ENCODE measurements around the gene C1QA.

The C1QA gene

DNA sequence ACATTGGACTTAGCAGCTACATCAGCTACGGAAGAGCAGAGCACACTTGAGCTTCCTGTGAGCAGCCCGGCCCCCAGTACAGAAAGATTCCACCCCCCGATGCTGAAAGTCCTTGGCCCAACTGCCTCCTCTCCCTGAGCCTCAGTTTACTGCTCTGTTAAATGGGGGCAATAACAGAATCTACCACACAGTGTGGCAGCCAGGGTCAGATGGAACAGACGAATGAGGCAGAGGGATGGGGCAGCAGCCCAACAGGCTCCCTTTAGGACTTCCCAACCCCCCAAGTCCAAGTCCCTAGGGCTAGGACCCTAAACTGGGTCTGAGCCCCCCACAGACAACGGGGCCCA, 22.9 kb upstream of the C1QA start:
- no peak for DNase-seq

DNA sequence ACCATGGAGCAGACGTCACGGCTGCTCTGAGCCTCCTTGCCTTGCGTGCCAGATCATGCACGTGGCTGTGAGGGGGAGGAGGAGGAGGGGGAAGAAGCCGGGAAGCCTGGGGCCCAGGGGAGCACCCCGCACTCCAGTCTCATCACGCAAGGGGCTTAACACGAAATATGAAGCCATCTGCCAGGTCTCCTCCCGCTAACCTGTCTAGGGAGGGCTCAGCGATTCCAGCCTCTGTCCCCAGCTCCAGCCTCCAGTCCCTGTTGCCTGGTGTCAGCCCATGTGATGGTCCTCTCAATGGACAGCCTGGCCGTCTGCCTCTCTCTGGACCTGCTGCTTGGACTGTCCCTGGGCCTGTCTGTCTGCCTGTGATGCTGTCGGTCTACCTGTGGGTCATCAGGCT, 22.5 kb upstream of the C1QA start:
- DNase-seq: no peak

DNA sequence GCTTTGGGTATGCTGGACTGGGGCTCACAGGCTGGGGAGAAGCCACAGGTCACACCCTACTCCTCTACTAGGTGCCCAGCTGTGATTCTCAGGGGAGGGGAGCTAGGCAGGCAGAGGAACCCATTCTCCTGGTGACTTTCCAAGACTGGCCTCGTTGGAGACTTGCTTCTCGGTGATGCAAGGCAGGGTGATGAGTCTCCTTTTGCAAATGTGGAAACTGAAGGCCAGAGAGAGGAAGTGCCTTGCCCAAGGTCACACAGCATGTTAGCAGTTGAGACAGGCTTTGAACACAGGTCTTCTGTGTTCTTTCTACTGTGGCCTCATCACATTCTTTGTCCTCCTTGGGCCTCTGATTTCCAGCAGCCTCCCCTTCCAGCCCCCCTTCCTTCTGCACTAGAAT, 20.5 kb upstream of the C1QA start:
- DNase-seq: no peak

DNA sequence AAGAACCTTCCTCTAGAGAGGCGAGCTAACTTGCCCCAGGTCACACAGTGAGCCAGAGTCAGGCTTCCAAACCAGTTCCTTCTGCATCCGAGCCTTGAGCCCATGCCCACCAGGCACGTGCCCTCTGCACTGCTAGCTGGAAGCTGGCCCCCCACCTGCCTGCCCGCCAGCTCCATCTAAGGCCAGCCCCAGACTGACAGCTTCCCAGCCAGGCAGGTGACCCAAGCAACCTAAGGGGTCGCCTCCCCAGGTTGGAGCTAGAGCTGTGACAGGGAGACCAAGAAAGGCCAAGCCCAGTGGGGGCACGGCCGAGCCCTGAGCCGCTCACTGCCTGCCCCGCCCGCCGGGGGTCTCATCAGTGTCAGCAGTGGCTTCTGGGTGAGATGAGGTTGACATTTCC, 19.9 kb upstream of the C1QA start:
- no peak for DNase-seq

DNA sequence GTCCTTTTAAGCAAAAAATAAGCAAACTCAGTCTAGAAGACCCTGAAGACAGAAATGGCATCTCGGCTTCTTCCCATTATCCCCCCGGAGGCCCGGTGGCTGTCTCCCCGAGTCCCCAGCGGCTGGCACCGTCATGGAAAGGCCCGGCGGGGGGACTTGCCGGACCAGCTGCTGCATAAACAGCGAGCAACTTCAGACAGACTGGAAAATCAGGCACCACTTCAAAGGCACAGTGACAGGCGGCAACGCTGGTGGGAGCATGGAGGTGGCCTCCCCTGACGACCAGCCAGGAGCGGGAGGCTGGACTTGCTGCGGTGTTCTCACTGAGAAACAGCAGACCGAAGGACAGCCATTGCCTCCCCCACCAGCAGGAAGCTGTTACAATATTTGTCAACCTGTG, 18.4 kb upstream of the C1QA start:
- DNase-seq: no peak

DNA sequence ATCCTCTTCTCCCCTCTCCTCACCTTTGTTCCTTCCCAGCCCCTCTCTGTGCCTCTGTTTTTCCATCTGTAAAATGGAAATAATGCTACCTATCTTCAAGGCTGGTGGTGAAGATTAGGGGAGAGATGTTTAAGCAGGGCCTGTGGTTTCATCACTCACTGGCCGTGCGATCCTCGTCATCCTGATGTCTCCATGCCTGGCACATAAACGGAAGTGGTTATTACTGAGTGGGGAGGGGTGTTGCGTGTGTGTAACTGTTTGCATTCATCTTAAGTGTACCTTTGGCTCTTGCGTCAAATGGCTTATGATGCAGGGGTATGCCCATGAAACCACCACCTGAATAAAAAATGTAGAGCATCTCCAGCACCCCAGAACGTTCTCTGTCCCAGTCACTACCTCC, 17.2 kb upstream of the C1QA start:
- DNase-seq: no peak

DNA sequence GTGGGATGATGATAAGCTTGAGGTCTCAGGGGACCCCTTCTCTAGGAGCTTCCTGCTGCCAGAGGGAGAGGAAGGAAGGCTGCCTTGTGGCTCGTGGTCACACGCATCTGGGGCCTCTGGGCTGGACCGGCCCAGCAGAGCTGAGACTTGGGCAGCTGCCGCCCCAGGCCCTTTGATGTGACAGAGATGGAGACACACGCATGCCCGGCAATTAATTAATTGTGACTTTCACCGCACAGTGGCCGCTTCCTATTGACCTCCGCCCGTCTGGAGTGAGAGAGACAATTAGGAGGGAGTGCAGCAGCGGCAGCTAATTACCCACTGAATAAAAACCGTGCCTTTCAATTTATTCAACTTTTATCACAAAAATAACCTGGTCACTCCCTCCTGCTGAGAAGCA, 16.6 kb upstream of the C1QA start:
- DNase-seq: no peak

DNA sequence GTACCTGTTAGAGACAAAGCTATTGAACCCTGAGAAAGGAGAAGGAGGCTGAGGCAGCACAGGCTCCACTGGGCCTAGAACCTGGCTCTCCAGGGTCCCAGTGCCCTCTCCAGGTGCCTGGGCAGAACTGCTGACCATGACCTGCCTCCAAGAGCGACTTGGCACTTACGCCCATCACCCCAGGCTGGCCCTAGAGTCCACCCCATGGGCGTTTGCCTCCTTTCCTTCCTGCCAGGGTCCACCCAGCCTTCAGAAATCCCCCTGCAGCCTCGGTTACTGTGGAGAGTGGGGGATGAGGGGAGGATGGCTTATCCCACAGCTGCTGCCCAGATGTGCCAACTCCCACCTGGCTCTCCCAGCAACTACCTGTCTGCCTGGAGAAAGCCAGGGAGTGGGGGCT, 14.7 kb upstream of the C1QA start:
- DNase-seq: no peak

DNA sequence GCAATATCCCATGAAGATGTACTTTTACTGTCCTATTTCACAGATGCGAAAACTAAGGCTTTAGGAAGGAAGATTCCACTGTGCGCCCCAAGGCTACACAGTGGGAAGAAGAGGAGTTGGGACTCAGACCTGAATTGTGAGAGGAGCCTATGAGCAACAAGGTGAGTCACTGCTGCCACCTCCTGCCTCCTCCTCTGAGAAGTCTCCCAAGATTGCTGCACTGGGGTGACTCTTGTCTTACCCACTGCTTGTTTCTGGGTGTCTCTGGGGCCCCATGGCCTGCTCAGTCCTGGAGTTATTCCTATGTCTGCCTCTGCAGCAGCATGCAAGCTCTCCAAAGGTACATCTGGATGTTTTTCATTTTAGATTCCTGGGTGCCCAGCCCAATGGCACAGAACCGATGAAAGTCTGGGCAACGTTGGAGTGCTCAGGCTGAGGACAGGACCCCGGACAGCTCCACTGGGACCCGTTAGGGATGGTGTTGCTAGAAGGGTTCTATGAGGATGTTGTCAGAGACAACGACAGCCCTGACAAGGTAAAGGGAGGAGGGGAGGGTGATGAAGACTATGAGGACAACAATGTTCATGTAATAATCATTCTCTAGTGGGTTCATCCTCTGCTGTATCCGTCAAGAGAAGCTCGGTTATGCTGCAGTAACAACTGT, 11.0 kb upstream of the C1QA start:
- no peak for DNase-seq

DNA sequence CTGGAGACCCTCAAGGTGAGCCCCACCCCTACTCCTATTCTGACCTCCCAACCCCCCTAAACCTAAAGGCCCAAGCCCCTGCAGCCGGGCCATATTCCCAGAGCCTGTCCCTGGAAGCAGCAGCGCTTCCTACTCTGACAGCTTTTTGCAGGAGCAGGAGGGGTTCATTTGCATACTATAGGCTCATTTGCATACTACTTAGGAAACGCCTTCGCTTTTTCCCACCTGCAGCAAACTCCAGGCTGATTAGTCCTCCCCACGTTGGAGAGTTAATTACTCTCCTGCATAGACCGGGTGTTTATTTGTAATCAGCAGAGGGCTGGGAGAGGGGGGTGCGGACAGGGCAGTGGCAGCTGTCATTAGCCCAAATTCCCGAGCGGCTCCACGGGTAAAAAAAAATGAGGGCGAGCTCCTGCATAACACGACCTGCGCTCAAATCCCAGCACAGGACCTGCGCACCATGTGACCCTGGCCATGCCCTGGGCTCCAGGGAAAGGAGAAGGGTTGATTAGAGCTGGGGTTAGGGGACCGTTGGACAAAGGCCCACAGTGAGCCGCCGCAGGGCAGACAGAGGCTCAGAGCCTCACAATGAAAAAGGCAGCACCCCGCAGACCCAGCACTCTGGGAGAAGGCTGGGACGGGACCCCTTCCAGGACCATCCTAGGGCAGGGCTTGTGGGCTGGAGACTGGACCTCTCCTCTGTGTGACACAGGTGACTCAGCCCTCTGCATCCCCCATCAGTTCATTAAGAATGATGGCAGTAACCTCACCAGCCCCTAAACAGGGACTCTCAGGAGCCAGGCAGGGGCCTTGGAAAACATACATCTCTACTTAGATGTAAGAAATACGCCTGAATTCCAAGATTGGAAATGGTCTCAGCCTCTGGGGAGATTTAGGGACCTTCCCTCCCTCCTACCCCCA, 9.9 kb upstream of the C1QA start:
- DNase-seq: no peak

DNA sequence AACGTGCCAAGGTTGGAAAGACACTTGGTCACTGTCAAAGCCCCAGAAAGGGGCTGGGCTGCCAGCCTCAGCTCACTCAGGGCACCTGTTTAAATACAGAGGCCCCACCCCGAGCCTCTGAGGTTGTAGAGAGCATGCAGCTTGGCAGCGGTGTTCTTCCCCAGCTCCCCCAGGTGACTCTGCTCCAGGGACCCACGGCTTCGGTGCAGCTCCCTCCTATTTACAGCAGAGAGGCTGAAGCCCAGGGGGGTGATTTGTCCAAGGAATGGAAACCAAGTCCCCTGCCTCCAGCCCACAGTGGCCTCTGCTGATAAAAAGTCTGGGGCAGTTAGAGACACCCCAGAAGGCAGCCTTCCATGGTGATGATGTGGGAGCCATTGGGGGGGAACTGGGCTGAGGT, 9.1 kb upstream of the C1QA start:
- DNase-seq: no peak

DNA sequence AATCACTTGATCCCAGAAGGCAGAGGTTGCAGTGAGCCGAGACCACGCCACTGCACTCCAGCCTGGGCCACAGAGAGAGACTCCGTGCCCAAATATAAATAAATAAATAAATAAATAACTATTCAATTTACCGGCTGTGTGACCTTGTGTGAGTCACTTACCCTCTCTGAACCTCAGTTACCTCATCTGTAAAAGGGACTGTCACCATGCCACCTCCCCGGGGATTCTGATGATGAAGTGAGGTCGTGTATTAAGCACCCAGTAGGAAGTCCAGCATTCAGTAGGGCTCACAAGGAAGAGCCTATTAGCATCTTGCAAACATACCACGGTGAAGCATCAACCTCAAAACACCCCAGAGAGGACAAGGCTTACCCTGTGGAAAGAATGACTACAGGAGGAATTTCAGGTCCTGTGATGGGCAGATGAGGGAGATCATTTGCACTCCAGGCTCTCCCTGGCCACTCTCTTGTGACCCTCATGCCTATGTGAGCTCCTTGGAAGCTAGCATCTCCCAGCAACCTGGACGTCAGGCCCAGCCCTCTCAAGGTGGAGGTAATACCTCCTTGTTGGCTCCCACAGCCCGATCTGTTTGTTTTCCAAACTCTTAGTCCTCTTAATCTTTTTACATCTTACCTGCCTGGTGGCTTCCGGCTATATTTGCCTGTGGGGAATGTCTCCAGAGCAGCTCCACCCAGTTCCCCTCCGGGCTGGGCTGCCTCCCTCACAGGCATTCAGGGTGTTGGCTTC, 7.6 kb upstream of the C1QA start:
- DNase-seq: no peak

DNA sequence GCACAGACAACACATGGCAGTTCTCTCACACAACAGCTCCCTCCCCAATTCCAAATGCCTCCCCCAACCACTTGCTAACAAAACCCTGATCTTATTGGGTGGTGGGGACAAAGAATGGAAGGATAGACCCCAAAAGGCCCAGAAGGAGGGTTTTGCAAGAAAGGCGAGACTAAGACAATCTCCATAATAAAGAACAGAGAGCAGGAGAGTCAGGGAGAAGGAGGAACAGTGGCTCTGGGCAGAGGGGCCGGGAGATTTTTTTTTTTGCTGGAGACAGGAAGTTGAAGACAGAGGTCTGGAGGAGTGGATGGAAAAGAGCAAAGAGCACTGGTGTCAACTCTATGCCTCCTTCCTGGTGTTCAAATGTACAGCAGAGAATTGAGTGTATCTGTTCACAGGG, 6.5 kb upstream of the C1QA start:
- DNase-seq: no peak

DNA sequence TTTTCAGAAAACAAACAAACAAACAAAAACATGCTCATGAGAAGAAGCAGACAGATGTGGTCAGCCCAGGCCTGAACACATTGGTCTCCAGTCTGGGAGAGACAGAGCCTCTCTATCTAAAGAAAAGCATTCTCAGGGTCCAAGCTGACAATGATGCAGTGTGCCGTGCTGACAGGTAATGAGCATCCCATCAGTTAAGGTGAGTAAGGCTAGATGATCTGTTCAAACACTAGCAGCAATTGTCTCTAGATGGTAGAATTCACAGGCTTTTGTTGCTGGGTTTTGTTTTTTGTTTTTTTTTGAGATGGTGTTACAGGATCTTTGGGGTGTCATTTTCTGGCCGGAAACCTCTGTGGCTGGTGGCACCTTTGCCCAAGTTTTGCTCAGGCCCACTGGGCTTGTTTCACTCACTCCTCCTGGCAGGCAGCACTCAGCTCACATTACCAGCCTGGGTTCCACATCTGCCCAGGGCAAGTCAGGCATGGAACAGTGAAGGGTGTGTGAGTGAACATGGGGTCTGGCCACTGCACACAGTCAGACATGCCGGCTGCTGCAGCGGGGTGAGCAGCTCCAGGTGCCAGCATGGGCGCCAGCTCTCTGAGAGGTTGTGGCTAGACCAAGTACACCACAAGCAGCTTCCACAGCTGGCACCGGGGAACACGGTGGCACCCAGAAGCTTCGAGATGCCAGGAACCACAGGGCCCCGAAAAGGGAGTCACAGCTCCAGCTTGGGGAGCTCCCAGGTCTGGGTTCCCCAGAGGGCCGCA, 2.5 kb upstream of the C1QA start:
- DNase-seq: no peak

DNA sequence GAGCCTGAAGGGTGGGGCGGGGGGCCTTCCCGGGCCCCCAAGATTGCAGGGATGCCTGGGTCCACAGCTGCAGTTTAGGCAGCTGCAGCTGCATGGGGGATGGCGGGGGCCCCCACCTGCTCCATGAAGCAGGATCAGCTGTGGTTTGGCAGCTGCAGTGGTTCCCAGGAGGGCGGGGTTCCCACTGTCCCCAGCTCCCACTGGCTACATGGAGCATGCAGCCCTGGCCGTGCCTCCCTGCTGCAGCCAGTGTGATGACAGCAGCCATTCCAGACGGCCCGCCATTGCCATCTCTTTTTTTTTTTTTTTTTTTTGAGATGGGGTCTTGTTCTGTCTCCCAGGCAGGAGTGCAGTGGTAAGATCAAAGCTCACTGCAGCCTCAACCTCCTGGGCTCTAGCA, 992 bp upstream of the C1QA start:
- no peak for DNase-seq

DNA sequence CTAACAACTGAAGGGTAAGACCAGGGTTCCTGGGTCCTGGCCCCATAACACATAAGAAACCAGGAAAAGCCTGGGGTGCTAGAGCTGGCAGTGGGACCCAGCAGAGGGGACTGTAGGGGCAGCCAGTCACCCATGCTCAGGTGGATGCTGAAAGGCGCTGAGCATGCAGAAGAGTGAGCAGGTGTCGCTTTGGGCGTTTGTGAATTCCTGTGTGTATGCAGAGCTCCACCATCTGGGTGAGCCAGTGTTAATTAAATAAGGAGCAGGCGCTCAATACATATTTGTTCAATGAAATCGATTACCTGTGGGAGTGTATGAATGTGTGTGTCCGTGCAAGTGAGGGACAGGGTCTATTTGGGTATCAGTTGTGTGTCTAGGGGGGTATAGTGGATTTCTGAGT, 499 bp downstream of the C1QA start:
- DNase-seq: no peak

DNA sequence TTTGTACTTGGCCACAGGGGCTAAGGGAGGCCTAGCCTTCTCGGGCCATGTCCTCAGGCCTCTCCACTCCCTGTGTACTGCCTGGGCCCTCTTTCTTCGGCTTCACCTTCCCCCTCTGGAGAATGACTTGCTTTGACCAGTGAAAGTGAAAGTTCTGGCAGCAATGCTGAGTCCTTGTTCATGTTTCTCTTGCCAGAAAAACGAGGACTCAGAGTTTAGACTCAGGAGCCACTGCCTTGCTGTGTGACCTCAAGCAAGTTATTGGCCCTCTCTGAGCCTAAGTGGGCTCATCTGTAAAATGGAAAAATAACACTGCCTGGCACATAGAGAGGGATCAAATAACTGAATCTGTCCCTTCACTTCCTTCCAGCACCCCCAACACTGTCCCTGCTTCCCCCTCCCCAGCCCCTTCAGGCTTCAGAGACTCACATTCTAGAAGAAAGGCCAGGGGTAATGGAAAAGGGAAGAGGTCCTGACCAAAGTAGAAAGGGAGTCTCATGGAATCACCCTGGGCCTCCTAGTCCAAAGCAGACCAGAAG, 1.5 kb downstream of the C1QA start:
- no peak for DNase-seq

DNA sequence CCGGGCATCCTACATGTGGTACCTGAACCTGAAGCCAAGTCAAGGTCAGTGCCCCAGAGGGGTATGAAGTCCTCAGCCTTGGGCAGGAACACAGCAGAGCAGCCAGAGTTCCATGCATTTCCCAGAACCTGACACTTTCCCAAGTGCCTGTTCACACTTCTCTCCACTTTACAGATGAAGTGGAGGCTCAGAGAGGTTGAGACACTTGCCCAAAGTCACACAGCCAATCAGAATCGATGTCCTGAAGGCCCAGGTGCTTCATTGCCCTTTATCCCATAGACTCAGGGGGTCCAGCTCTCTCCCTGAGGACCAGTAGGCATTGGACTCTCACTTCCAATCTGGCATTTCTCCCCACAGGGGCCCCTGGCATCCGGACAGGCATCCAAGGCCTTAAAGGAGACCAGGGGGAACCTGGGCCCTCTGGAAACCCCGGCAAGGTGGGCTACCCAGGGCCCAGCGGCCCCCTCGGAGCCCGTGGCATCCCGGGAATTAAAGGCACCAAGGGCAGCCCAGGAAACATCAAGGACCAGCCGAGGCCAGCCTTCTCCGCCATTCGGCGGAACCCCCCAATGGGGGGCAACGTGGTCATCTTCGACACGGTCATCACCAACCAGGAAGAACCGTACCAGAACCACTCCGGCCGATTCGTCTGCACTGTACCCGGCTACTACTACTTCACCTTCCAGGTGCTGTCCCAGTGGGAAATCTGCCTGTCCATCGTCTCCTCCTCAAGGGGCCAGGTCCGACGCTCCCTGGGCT, 2.2 kb downstream of the C1QA start:
- DNase-seq: no peak

DNA sequence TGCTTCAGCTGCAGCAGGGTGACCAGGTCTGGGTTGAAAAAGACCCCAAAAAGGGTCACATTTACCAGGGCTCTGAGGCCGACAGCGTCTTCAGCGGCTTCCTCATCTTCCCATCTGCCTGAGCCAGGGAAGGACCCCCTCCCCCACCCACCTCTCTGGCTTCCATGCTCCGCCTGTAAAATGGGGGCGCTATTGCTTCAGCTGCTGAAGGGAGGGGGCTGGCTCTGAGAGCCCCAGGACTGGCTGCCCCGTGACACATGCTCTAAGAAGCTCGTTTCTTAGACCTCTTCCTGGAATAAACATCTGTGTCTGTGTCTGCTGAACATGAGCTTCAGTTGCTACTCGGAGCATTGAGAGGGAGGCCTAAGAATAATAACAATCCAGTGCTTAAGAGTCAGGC, 2.9 kb downstream of the C1QA start:
- DNase-seq: no peak

DNA sequence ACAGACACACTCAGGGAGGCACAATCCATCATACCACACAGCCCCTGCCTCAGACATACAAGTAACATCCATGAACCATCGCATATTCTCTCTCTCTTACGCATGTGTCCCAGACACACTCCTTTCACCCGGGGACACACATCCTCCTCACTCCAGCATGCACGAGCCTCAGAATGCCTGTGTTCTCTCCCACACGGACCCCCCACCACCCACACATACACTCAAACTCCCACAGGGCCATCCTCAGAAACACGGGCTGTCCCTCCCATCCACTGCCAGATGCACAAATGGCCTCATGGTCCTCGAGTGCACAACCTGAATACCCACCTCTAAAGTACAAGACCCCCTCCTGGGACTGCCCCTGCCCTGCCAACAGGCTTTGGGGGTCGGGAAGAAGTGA, 4.8 kb downstream of the C1QA start:
- no peak for DNase-seq

DNA sequence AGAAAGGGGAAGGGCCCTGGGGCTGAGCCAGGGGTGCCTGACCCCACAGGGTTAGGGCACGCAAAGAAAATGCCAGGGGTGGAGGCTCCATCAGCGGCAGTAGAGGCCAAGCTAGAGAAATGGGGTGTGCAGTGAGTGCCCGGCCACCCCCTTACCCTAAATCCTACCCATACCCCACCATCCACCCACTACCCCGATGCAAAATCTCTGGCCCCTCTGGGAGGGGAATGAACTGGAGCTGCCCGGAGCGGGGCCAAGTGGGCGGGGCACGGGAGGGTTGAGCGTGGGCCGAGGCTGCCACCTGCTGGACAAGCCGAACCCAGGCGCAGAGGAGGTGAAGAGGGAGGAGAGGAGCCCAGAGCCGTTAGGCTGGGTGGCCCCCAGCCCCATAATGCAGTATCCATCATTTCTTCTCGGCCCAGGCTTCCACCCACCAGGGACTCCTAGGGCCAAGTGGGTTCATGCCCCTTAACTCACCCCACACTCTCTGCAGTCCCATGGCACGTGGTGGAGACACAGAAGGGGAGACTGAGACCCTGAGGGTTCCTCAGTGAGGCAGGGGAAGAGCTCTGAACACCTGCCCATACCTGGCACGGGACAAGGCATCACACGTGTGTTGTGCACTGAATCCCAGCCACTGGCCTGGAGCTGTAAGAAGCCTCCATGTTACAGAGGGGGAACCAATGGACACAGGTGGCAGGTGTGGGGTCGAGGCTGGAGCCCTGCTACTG, 5.6 kb downstream of the C1QA start:
- peak; percentile 57 for DNase-seq

DNA sequence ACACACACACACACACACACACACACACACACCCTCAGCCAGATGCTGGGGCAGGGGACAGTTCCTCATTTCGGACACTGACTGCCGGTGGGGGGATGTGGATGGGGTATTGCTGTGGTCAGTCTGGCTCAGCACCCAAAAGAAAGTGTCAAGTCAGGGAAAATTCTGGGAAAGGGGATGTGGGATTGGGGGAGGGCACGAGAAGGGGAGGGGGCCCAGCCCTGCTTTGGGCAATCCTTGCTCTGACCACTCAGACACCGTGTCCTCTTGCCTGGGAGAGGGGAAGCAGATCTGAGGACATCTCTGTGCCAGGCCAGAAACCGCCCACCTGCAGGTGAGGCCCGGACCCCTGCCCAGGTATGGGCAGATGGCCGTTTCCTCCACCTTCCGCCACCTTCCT, 7.0 kb downstream of the C1QA start, which contains the start of gene C1QC:
C1QC (plus strand) TSS at position 253 of the 400 bp plus-strand sequence. CDS start 391 bp downstream, outside the sequence.
- DNase-seq: no peak
